Neutrophil (primary cell): ENCODE results near the gene ZNF445.
"Not testable (repeated sequence)": the region's sequence is repeated elsewhere in the genome, so short reads cannot be mapped to it uniquely, and the experiment has no call there.

Experiments
- H3K27ac ChIP-seq: fragments of 200-600 bp; sonication (generic); 2 replicates; pipeline ENCODE4 v1.5.1; 2016; ENCODE audit warnings: mild to moderate bottlenecking, moderate library complexity
- H3K27me3 ChIP-seq: fragments of 200-600 bp; sonication (generic); 2 replicates; pipeline ENCODE4 v1.6.0; 2016; ENCODE audit warnings: mild to moderate bottlenecking
- H3K36me3 ChIP-seq: fragments of 200-600 bp; sonication (generic); 2 replicates; pipeline ENCODE4 v1.5.1; 2017
- H3K4me1 ChIP-seq, 2 experiments: fragments of 200-600 bp in 1 of 2; sonication (generic) in 1 of 2; 1 replicate in 1 of 2; 2 replicates in 1 of 2; pipeline versions ENCODE4 v1.5.1 to v1.6.1; 2013 to 2016; ENCODE audit warnings: low read depth in 1 of 2, low read length in 1 of 2, mild to moderate bottlenecking in 1 of 2, moderate library complexity in 1 of 2; ENCODE audit not compliant: control insufficient read depth in 1 of 2, insufficient read depth in 1 of 2
- H3K4me3 ChIP-seq, 2 experiments: fragments of 200-600 bp in 1 of 2; sonication (generic) in 1 of 2; 1 replicate in 1 of 2; 2 replicates in 1 of 2; pipeline ENCODE4 v1.5.1; 2013 to 2016; ENCODE audit warnings: low read depth in 1 of 2, low read length in 1 of 2, mild to moderate bottlenecking in 1 of 2, moderate library complexity in 1 of 2
- H3K9me3 ChIP-seq: fragments of 200-600 bp; sonication (generic); 2 replicates; pipeline ENCODE4 v1.5.1; 2016
- TF ChIP-seq, protein P1 (sequence below): fragments of 200-600 bp; sonication (generic); IDR thresholded peaks from 2 replicates; pipeline ENCODE4 v1.5.1; 2016; ENCODE audit warnings: antibody characterized with exemption

ZNF445 gene

GRCh38 chr3:44476963-44477311 is 533 bp downstream of the ZNF445 start:
- H3K27me3 ChIP-seq, result no peaks in the 10 kb centered on the region
- no peaks in the 10 kb centered on the region for H3K36me3 ChIP-seq
- H3K4me1 ChIP-seq, result peaks cover 18 to 21% of the 10 kb centered on the region in 2 experiments
- peak overlapping the region; percentile 67 to 74 for H3K4me3 ChIP-seq
- H3K27ac ChIP-seq, result peak overlapping the region; percentile 69
- TF ChIP-seq, protein P1, sequence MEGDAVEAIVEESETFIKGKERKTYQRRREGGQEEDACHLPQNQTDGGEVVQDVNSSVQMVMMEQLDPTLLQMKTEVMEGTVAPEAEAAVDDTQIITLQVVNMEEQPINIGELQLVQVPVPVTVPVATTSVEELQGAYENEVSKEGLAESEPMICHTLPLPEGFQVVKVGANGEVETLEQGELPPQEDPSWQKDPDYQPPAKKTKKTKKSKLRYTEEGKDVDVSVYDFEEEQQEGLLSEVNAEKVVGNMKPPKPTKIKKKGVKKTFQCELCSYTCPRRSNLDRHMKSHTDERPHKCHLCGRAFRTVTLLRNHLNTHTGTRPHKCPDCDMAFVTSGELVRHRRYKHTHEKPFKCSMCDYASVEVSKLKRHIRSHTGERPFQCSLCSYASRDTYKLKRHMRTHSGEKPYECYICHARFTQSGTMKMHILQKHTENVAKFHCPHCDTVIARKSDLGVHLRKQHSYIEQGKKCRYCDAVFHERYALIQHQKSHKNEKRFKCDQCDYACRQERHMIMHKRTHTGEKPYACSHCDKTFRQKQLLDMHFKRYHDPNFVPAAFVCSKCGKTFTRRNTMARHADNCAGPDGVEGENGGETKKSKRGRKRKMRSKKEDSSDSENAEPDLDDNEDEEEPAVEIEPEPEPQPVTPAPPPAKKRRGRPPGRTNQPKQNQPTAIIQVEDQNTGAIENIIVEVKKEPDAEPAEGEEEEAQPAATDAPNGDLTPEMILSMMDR, result no peak
- H3K9me3 ChIP-seq, result no peaks in the 10 kb centered on the region

GRCh38 chr3:44476181-44476611 is 1.3 kb downstream of the ZNF445 start:
- Histone ChIP-seq H3K4me3 (peak overlapping the region; percentile 67 to 74), H3K27ac (peak overlapping the region; percentile 39)
- TF ChIP-seq, protein P1, result no peak

DNA sequence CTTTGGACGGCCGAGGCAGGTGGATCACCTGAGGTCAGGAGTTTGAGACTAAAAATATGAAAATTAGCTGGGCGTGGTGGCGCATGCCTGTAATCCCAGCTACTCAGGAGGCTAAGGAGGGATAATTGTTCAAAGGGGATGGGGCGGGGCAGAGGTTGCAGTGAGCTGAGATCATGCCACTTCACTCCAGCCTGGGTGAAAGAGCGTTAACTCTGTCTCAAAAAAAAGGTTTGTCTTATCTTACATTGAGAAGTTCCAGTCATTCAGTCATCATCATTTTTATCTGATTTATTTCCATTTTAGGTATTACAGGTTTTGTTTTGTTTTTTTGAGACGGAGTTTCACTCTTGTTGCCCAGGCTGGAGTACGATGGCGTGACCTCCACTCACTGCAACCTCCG is 2.6 kb downstream of the ZNF445 start:
- H3K36me3 ChIP-seq, H3K27ac ChIP-seq, H3K4me3 ChIP-seq, H3K27me3 ChIP-seq, H3K9me3 ChIP-seq: not testable (repeated sequence)
- peaks cover 18 to 21% of the 10 kb centered on the region in 2 experiments for H3K4me1 ChIP-seq

More at GRCh38 chr3:44476181-44476611, 1.3 kb downstream of the ZNF445 start:
- no peaks in the 10 kb centered on the region for H3K27me3 ChIP-seq
- no peaks in the 10 kb centered on the region for H3K36me3 ChIP-seq
- H3K9me3 ChIP-seq, result no peaks in the 10 kb centered on the region
- H3K4me1 ChIP-seq, result peaks cover 18 to 21% of the 10 kb centered on the region in 2 experiments

DNA sequence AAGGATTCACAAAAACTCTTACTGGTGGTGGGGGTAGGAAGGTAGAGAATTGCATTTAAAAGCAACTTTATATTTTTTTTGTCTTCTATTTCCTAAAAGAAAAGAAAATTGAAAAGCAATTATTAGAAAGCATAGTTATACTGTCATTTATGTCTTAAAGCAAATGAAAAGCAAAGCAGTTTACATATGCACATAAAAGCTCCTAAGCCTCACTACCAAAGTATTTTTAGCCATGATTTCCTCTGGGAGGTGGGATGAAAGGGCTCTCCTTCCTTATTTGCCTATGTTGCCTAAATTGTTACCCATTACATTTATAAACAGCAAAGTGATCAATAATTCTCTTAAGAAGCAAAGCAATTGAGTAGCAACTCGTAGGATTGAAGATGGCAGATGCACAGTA is 7.0 kb downstream of the ZNF445 start:
- H3K4me1 ChIP-seq, result no peaks in the 10 kb centered on the region
- H3K27me3 ChIP-seq, result no peaks in the 10 kb centered on the region
- peaks cover 13% of the 10 kb centered on the region for H3K36me3 ChIP-seq
- TF ChIP-seq, protein P1, result no peak
- no peak overlapping the region for H3K4me3 ChIP-seq
- no peaks in the 10 kb centered on the region for H3K9me3 ChIP-seq
- no peak overlapping the region for H3K27ac ChIP-seq

DNA sequence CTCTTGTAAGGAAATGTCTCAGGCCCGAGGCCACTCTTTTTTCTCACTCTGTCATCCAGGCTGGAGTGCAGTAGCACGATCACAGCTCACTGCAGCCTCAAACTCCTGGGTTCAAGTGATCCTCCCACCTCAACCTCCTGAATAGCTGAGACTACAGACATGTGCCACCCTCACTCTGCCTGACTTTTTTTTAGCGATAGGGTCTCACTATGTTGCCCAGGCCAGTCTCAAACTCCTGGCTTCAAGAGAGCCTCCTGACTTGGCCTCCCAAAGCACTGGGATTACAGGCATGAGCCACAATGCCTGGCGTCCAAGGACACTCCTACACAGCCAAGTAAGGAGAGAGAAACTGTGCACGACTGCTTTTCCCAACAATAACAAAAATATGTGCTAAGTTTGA is 7.6 kb downstream of the ZNF445 start:
- TF ChIP-seq, protein P1, result no peak
- no peaks in the 10 kb centered on the region for H3K4me1 ChIP-seq
- peaks cover 13% of the 10 kb centered on the region for H3K36me3 ChIP-seq
- H3K4me3 ChIP-seq, result no peak overlapping the region
- H3K27me3 ChIP-seq, result no peaks in the 10 kb centered on the region
- H3K9me3 ChIP-seq, result no peaks in the 10 kb centered on the region
- no peak overlapping the region for H3K27ac ChIP-seq

DNA sequence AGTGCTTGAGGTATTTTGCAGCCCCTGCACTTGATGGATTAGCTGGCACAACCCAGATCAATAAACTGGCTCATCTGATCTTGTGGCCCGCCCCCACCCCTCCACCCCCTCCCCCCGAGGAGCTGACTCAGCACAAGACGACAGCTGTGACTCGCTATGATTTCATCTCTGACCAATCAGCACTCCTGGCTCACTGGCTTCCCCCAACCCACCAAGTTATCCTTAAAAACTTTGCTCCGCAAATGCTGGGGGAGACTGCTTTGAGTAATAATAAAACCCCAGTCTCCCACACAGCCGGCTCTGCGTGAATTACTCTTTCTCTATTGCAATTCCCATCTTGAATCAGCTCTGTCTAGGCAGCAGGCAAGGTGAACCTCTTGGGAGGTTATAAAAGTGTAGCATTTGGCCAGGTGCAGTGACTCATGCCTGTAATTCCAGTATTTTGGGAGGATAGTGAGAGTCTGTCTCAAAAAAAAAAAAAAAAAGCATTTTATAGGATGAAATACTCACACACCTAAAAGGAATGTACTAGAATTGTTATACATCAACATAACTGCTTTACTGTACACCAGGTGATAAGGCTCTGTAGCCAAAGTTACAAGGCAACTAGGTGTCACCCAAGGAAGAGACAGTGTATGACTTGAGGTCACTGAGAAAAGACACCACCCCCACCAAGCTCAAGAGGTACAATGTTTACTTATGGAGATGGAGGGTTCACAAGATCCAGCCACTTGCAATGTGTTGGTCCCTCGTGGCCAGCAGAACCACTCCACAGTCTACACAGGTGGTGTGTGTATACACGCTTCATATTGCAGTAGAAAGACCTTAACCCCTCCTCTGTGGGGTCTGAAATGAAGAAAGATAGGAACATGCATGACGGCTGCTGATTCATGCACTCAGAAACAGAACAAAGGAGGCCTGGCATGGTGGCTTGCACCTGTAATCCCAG is 8.6 kb downstream of the ZNF445 start:
- Histone ChIP-seq H3K4me1 (no peaks in the 10 kb centered on the region), H3K27ac (no peak overlapping the region), H3K27me3 (no peaks in the 10 kb centered on the region), H3K36me3 (peaks cover 21% of the 10 kb centered on the region), H3K4me3 (no peak overlapping the region), H3K9me3 (no peaks in the 10 kb centered on the region)
- TF ChIP-seq, protein P1, result no peak

DNA sequence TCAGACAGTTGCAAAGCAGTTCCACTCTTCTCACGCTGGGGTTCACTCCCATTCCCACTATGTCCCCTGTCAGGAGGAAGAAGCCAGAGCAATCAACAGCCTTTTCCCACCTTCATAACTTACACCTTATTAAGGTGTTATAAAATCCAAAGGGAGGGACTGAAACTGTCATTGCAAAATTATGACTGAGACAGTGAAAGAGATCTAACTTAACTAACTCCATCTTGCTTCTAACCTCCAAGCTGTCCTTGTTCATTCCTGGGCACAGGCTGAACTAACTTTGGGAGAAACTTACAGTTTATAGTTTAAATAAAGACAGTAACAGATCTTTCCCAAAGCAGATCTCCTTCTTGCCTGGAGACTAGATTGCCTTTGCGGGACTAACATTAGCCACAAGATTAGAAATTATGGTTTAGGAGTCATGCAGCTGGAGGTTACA is 9.4 kb downstream of the ZNF445 start:
- not testable (repeated sequence) for H3K27ac ChIP-seq
- peaks cover 28% of the 10 kb centered on the region for H3K36me3 ChIP-seq

More for the DNA sequence above, 9.4 kb downstream of the ZNF445 start:
- not testable (repeated sequence) for H3K4me3 ChIP-seq, H3K4me1 ChIP-seq, H3K9me3 ChIP-seq, H3K27me3 ChIP-seq
